NCI-H69 (cell line): Measurements from ENCODE around the gene MST1R.

Source experiments
- DNase-seq: peaks from one replicate; lab custom pipeline; 2025; lab: John Stamatoyannopoulos, UW

The MST1R gene

DNA sequence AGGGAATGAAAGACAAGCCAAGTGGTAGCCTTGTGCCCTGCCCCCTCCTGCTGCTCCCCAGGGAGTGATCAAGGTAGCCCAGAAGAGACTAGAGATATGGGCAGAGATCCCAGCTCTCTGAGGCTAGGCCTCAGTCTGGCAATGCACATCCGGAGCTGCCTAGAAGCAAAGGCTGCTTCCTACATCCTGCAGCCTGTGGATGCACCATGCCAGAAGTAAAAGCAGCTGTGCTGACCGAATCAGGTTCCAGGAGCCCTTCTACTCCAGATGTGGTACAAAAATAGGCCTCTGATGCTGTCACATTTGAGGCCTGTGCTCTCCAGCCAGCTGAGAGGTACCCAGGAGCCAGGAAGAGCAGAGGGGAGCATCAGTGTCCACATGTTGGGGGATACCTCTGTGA, 63.3 kb downstream of the MST1R start:
- DNase-seq, result no peak

DNA sequence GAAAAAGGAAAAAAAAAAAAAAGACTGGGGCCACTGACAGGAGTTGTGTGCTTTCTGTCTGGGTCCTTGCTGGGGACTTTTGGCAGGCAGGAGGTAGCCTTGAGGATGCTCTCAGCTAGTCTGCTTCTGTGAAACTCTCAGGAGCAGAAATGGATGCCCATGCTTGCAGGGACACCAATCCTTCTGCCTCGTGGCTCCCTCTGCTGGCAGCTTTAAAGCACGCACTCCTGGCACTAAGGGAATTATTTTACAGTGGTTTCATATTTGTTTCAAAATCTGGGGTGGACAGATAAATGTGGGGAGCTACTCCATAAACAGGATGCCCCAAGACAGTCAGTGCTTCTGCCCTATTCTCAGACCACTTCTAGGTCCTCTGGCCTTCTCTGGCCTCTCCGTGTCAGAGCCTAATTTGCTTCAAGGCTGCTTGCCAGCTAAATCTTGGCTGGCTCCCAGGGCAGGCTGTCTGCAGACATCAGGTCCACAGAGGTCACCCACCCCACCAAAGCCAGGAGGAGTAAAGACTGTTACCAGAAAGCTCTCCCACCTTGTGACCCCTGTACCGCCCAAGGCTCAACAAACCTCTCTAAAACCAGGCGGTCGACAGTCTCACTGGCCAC, 64.4 kb downstream of the MST1R start:
- peak; percentile 57 for DNase-seq
